GM18873 (cell line): Measurements from ENCODE around the gene NUP133.

Experiments
- ATAC-seq: cut with Tn5 transposase; IDR thresholded peaks from one replicate; pipeline ENCODE4 v1.9.1; 2021; ENCODE audit warnings: mild to moderate bottlenecking, moderate library complexity, moderate number of reproducible peaks; ENCODE audit not compliant: unreplicated experiment, low FRiP score

Gene NUP133

DNA sequence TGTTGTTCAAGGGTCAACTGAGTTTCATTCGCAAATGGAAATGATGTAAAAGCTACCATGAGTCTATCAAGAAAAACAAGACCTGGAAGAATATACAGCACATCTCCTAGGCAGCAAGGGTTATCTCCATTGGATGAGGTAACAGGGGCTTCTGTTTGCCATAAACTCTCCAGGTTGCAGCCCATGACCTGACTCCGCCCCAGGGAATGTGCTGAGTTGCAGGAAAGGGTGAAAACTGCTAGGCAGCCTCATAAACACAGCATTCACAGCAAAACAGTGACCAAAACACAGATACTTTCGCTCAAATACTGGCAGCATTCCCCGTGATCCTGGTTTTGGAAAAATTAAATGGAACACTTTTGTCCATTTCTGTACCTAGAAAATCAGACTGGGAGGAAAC, 54.1 kb downstream of the NUP133 start:
- no peak for ATAC-seq

GRCh38 chr1:229452956-229453801, 55.0 kb downstream of the NUP133 start:
- ATAC-seq = no peak

GRCh38 chr1:229448845-229449244, 59.3 kb downstream of the NUP133 start:
- no peak for ATAC-seq

DNA sequence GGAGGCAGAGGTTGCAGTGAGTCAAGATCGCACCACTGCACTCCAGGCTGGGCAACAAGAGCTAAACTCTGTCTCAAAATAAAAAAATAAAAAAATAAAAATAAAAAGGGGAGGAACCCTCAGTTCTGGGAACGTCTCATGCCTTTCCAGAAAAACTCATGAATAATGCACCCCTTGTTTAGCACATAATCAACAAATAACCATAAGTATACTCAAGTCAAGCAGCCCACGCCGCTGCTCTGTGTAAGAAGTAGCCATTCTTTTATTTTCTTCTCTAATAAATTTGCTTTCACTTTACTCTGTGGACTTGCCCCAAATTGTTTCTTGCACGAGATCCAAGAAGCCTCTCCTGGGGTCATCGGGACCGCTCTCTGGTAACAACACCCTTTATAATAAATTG, 59.8 kb downstream of the NUP133 start:
- ATAC-seq = no peak

GRCh38 chr1:229447809-229448252, 60.3 kb downstream of the NUP133 start:
- no peak for ATAC-seq

GRCh38 chr1:229445828-229446227, 62.3 kb downstream of the NUP133 start:
- ATAC-seq = no peak

DNA sequence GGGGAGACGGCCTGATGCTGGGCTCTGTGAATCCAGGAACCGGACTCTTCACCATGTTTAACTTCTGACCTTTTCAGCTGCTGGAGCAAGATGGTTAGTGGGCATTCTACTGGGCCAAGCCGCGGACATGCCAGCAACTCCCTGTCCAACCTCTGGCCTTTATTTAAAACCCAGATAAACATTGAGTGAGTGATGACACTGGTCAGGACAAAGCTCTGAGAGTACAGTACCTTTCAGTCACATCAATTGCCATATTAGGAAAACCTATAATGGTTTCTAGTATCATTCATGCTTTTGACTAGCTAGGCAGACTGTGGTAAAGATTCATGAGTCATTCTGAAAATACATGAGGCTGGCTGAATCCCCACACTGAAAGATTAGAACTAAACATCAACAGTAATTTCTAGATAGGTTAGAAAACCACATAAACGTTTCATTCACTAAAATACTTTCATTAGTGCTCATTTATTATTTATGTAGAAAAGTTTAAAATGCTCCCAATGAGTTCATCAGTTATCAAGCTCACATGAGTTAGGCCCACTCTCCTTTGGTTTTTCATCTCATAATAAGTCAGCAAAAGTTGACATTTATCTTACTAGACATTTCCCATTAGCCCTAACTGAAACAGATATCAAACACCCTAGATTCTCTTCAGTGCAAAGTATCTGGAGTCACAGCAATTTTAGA, 67.1 kb downstream of the NUP133 start:
- peak; percentile 96 for ATAC-seq

- ATAC-seq = no peak
These were observed 70.1 kb downstream of the NUP133 start for GRCh38 chr1:229438021-229438420.

DNA sequence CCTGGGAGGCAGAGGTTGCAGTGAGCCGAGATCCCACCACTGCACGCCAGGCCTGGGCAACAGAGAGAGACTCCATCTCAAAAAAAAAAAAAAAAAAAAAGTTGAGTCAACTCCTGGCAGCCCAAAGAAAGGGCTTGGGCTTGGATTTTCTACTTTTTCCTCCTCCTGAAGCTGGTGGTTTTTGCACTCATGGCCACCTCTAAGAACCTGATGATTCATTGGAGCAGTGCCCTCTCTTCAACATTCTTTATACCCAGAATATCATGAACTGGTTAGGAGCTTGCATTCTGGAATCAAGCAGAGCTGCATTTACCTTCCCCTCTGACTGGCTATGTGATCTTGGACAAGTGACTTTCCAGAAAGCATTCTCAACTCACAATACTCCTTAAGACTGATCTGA, 70.7 kb downstream of the NUP133 start:
- no peak for ATAC-seq

DNA sequence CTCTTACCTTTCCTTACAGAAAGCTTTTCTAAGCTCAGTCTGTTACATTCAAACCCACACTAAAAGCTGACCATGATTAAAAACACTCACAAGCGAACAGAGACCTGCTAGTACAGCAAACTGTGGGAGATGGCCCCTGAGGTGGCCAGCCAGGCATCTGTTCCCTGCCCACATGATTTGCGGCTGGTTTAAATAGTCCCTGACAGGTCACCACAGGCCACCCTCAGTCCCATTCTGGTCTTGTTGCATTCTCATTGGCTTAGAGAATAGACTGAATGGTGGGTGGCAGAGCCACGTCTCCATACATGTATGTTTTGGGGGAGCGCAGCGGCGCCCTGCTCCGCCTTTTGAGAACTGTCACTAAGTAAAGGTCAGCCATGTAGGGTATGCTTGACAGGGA, 71.9 kb downstream of the NUP133 start:
- ATAC-seq = no peak

- ATAC-seq = no peak
These were observed 73.5 kb downstream of the NUP133 start for GRCh38 chr1:229434641-229435051.

- ATAC-seq = no peak
These were observed 74.0 kb downstream of the NUP133 start, which contains the start of gene ACTA1 for GRCh38 chr1:229434005-229434640. TSS of gene ACTA1 (minus strand) at chr1:229434094. CDS start at chr1:229433115, 979 bp downstream.

GRCh38 chr1:229433364-229434004, 74.7 kb downstream of the NUP133 start:
- ATAC-seq = no peak

DNA sequence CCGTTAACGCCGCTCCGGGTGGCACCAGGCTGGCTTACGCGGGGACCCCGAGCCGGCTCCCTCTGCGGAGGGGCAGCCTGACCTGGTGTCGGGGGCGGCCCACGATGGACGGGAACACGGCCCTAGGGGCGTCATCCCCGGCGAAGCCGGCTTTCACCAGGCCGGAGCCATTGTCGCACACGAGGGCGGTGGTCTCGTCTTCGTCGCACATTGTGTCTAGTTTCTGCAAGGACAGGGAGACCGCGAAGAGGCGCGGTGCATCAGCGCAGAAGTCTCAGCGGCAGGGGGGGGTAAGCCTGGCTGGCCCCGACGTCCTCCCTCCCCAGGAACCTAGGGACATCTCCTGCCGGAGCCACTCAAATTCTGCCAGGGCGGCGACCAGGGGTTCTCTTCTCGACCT, 75.2 kb downstream of the NUP133 start:
- no peak for ATAC-seq

- no peak for ATAC-seq
These were observed 76.1 kb downstream of the NUP133 start for GRCh38 chr1:229432116-229432461.

- ATAC-seq = no peak
These were observed 76.6 kb downstream of the NUP133 start for GRCh38 chr1:229431284-229432115.

- no peak for ATAC-seq
These were observed 77.3 kb downstream of the NUP133 start for GRCh38 chr1:229430761-229431283.

DNA sequence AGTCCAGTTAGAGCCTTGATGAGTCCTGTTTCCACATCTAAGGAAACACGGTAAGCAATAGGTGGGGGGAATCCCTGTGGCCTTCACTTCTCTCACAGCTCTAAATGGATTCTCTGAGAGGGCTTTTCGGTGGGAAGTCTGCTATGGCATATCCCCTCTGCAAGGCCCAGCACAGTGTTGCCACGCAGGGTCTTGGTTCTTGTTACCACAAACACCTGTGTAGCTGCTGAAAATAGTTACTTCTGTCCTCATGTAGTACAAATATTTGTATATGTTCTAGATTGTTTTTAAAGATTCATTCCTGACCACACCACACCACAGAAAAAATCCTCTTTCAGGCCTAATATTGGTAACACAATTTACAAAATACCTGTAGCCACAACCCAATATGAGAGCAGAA, 79.9 kb downstream of the NUP133 start:
- ATAC-seq = no peak

DNA sequence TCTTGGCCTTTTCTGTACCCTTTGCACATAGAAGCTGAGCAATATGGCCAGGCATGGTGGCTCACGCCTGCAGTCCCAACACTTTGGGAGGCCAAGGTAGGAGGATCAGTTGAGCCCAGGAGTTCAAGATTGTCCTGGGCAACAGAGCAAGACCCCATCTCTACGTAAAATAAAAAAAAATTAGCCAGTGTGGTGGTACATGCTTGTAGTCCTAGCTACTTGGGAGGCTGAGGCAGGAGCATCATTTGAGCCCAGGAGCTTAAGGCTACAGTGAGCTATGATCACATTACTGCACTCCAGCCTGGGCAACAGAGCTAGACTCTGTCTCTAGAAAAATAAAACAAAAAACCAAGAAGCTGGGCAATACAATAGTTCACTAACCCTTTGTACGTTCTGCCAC, 80.6 kb downstream of the NUP133 start:
- ATAC-seq = no peak
